ENCODE data around the gene NIF3L1.

GRCh38 chr2:200929334-200930249 is 40.4 kb downstream of the NIF3L1 start:
- TF ChIP-seq CTCF (IDR thresholded peaks at IDR 0.05) (no peak), POLR2A (IDR thresholded peaks at IDR 0.05) (no peak)
